GM23338 (cell line): ENCODE results near the gene PRDX3. TPM values are rescaled to one million over a fixed set of nuclear protein-coding genes. Genes with fewer than 3 reads are reported as not detected.

ENCODE experiments used
- ATAC-seq: fragments of 200-7000 bp; cut with Tn5 transposase; 3 replicates; pipeline ENCODE4 v1.9.1; 2020
- DNase-seq: peaks from one replicate; pipeline ENCODE4 v3.0.0-alpha.2; 2015; ENCODE audit warnings: low spot score
- H2AFZ ChIP-seq: fragments of 200-600 bp; sonication (generic); 2 replicates; pipeline ENCODE4 v1.8.0; 2016; ENCODE audit warnings: antibody characterized with exemption, mild to moderate bottlenecking, moderate library complexity
- H3F3A ChIP-seq: fragments of 200-600 bp; sonication (generic); replicated peaks from 2 replicates; pipeline ENCODE4 v1.8.0; 2017; ENCODE audit warnings: antibody characterized with exemption, mixed run types, low read depth
- H3K27ac ChIP-seq: fragments of 200-600 bp; sonication (generic); 2 replicates; pipeline ENCODE4 v1.6.1; 2016; ENCODE audit warnings: low read depth
- H3K27me3 ChIP-seq: fragments of 200-600 bp; sonication (generic); 2 replicates; pipeline ENCODE4 v1.8.0; 2016; ENCODE audit warnings: mild to moderate bottlenecking, mixed run types, moderate library complexity; ENCODE audit not compliant: insufficient read depth
- H3K36me3 ChIP-seq: fragments of 200-600 bp; sonication (generic); 2 replicates; pipeline ENCODE4 v1.8.0; 2016; ENCODE audit warnings: mild to moderate bottlenecking; ENCODE audit not compliant: insufficient read depth
- H3K4me1 ChIP-seq: fragments of 200-600 bp; sonication (generic); 2 replicates; pipeline ENCODE4 v1.8.0; 2016; ENCODE audit warnings: mild to moderate bottlenecking, moderate library complexity; ENCODE audit not compliant: insufficient read depth
- H3K4me2 ChIP-seq: fragments of 200-600 bp; sonication (generic); 2 replicates; pipeline ENCODE4 v1.7.1; 2017; ENCODE audit warnings: mixed run types
- H3K4me3 ChIP-seq: fragments of 200-600 bp; sonication (generic); 2 replicates; pipeline ENCODE4 v1.6.1; 2016; ENCODE audit warnings: mixed run types
- H3K79me2 ChIP-seq: fragments of 200-600 bp; sonication (generic); replicated peaks from 2 replicates; pipeline ENCODE4 v1.8.0; 2017; ENCODE audit warnings: mild to moderate bottlenecking; ENCODE audit not compliant: insufficient read depth
- H3K9me2 ChIP-seq: fragments of 200-600 bp; sonication (generic); 2 replicates; pipeline ENCODE4 v1.8.0; 2017; ENCODE audit not compliant: insufficient read depth
- H4K20me1 ChIP-seq: fragments of 200-600 bp; sonication (generic); replicated peaks from 2 replicates; pipeline ENCODE4 v1.8.0; 2017; ENCODE audit warnings: mild to moderate bottlenecking; ENCODE audit not compliant: insufficient read depth
- H3K27ac Mint-ChIP-seq: 2 replicates; pipeline ENCODE4 v1.8.0; 2020; ENCODE audit warnings: inconsistent platforms, mild to moderate bottlenecking, moderate library complexity, mixed read lengths
- H3K27me3 Mint-ChIP-seq: 3 replicates; pipeline ENCODE4 v1.8.0; 2022; ENCODE audit warnings: low read depth, mild to moderate bottlenecking, moderate library complexity, mixed read lengths, inconsistent platforms; ENCODE audit not compliant: insufficient read depth, poor library complexity
- H3K36me3 Mint-ChIP-seq: 3 replicates; pipeline ENCODE4 v1.8.0; 2021; ENCODE audit warnings: low read depth, mild to moderate bottlenecking, inconsistent platforms, moderate library complexity, mixed read lengths
- H3K4me1 Mint-ChIP-seq: 3 replicates; pipeline ENCODE4 v1.8.0; 2020; ENCODE audit warnings: mild to moderate bottlenecking, inconsistent platforms, mixed read lengths
- H3K4me3 Mint-ChIP-seq: 3 replicates; pipeline ENCODE4 v1.8.0; 2021; ENCODE audit warnings: moderate library complexity, mild to moderate bottlenecking, inconsistent platforms, mixed read lengths
- H3K9me3 Mint-ChIP-seq: 3 replicates; pipeline ENCODE4 v1.8.0; 2020; ENCODE audit warnings: moderate library complexity, mild to moderate bottlenecking, inconsistent platforms, mixed read lengths
- CREB1 ChIP-seq: fragments of 250-450 bp; sonication (Bioruptor Pico); IDR thresholded peaks from 2 replicates; pipeline ENCODE4 v1.5.0; 2020; ENCODE audit warnings: low read depth, mild to moderate bottlenecking, moderate library complexity
- ETS1 ChIP-seq: IDR thresholded peaks from 2 replicates; pipeline ENCODE4 v1.6.1; 2016; ENCODE audit warnings: antibody characterized with exemption
- EZH2 ChIP-seq: fragments of 200-600 bp; sonication (generic); IDR thresholded peaks from one replicate; pipeline ENCODE4 v1.8.0; 2017; ENCODE audit warnings: antibody characterized with exemption, mild to moderate bottlenecking, low read depth; ENCODE audit not compliant: unreplicated experiment
- EZH2phosphoT487 ChIP-seq: fragments of 200-600 bp; sonication (generic); IDR thresholded peaks from one replicate; pipeline ENCODE4 v1.8.1; 2018; ENCODE audit warnings: antibody characterized with exemption; ENCODE audit not compliant: unreplicated experiment
- JUNB ChIP-seq: IDR thresholded peaks from one replicate; pipeline ENCODE4 v1.6.1; 2016; ENCODE audit warnings: antibody characterized with exemption; ENCODE audit not compliant: unreplicated experiment
- NANOG ChIP-seq: IDR thresholded peaks from 2 replicates; pipeline ENCODE4 v1.6.1; 2016; ENCODE audit warnings: antibody characterized with exemption, borderline replicate concordance
- POLR2AphosphoS5 ChIP-seq: IDR thresholded peaks from 2 replicates; pipeline ENCODE4 v1.6.1; 2016; ENCODE audit warnings: antibody characterized with exemption, low read depth
- STAT1 ChIP-seq: IDR thresholded peaks from one replicate; pipeline ENCODE4 v1.6.1; 2016; ENCODE audit warnings: antibody characterized with exemption; ENCODE audit not compliant: unreplicated experiment
- ZNF114 ChIP-seq: fragments of 250-450 bp; sonication (Bioruptor Pico); IDR thresholded peaks from 2 replicates; pipeline ENCODE4 v1.5.0; 2020; ENCODE audit warnings: mild to moderate bottlenecking, moderate library complexity
- ZNF331 ChIP-seq: fragments of 250-450 bp; sonication (Bioruptor Pico); IDR thresholded peaks from 2 replicates; pipeline ENCODE4 v1.5.0; 2020; ENCODE audit warnings: low read depth, mild to moderate bottlenecking, moderate library complexity
- polyA plus RNA-seq: library from polyadenylated mRNA; unstranded; fragments of >200 nt; fragmentation: Nextera tagmentation; extraction: Ambion mirVana; gene quantifications from 2 replicates; pipeline ENCODE4 v1.2.1, GENCODE V29; 2016
- total RNA-seq: library from RNA; depleted of rRNA; stranded (reverse); fragments of >200 nt; shearing (Covaris generic); gene quantifications from 2 replicates; pipeline ENCODE4 v1.2.3, GENCODE V29; 2014
- TF ChIP-seq, protein P1 (sequence below), 2 experiments: fragments of 200-600 bp in 1 of 2; sonication (generic) in 1 of 2; conservative IDR thresholded peaks; 2 replicates each; pipeline versions ENCODE4 v1.5.1 to v1.6.1; 2016 to 2017; ENCODE audit warnings: antibody characterized with exemption in 2 of 2, low read depth in 2 of 2, mild to moderate bottlenecking in 2 of 2, moderate library complexity in 1 of 2
- TF ChIP-seq, protein P2 (sequence below): fragments of 250-450 bp; sonication (Bioruptor Pico); IDR thresholded peaks from 2 replicates; pipeline ENCODE4 v1.5.0; 2020; ENCODE audit warnings: mild to moderate bottlenecking, moderate library complexity
- TF ChIP-seq, protein P3 (sequence below): IDR thresholded peaks from one replicate; pipeline ENCODE4 v1.6.1; 2018; ENCODE audit warnings: antibody characterized with exemption; ENCODE audit not compliant: unreplicated experiment

Gene PRDX3
- total and polyA plus RNA-seq, 2 experiments from 2014 or later: 275 to 285 TPM

DNA sequence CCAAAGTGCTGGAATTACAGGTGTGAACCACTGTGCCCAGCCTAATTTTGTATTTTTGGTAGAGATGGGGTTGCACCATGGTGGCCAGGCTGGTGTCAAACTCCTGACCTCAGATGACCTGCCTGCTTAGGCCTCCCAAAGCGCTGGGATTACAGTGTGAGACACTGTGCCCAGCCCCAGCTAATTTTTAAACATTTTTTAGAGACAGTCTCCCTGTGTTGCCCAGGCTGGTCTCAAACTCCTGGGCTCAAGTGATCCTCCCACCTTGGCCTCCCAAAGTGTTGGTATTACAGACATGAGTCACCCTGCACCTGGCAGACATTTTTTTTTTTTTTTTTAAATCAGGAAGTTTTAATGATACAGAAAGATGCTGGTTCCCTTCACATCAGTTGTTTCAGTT, 59.2 kb downstream of the PRDX3 start:
- no peak overlapping the region for H3K4me3 Mint-ChIP-seq
- Histone ChIP-seq H3K4me2 (no peak overlapping the region), H3K9me2 (no peaks in the 10 kb centered on the region), H3K79me2 (no peaks in the 10 kb centered on the region), H3K4me1 (no peaks in the 10 kb centered on the region), H2AFZ (no peak overlapping the region), H4K20me1 (peaks cover 11% of the 10 kb centered on the region), H3F3A (no peaks in the 10 kb centered on the region), H3K4me3 (no peak overlapping the region), H3K27me3 (no peaks in the 10 kb centered on the region), H3K36me3 (peaks cover 32% of the 10 kb centered on the region), H3K27ac (no peak overlapping the region)
- DNase-seq (no peak), ATAC-seq (no peak)
- H3K9me3 Mint-ChIP-seq: no peaks in the 10 kb centered on the region
- peaks cover 65% of the 10 kb centered on the region for H3K36me3 Mint-ChIP-seq
- no peak for TF ChIP-seq EZH2phosphoT487
- no peak for TF ChIP-seq ZNF114 (CRISPR knock-in tag)
- no peak for TF ChIP-seq JUNB
- TF ChIP-seq, protein P1, sequence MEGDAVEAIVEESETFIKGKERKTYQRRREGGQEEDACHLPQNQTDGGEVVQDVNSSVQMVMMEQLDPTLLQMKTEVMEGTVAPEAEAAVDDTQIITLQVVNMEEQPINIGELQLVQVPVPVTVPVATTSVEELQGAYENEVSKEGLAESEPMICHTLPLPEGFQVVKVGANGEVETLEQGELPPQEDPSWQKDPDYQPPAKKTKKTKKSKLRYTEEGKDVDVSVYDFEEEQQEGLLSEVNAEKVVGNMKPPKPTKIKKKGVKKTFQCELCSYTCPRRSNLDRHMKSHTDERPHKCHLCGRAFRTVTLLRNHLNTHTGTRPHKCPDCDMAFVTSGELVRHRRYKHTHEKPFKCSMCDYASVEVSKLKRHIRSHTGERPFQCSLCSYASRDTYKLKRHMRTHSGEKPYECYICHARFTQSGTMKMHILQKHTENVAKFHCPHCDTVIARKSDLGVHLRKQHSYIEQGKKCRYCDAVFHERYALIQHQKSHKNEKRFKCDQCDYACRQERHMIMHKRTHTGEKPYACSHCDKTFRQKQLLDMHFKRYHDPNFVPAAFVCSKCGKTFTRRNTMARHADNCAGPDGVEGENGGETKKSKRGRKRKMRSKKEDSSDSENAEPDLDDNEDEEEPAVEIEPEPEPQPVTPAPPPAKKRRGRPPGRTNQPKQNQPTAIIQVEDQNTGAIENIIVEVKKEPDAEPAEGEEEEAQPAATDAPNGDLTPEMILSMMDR (conservative IDR thresholded peaks at IDR 0.05; ENCODE audit: low read depth in 2 of 2): no peak
- no peak for TF ChIP-seq NANOG
- TF ChIP-seq ETS1: no peak
- no peak for TF ChIP-seq CREB1
- TF ChIP-seq EZH2: no peak
- TF ChIP-seq, protein P2, sequence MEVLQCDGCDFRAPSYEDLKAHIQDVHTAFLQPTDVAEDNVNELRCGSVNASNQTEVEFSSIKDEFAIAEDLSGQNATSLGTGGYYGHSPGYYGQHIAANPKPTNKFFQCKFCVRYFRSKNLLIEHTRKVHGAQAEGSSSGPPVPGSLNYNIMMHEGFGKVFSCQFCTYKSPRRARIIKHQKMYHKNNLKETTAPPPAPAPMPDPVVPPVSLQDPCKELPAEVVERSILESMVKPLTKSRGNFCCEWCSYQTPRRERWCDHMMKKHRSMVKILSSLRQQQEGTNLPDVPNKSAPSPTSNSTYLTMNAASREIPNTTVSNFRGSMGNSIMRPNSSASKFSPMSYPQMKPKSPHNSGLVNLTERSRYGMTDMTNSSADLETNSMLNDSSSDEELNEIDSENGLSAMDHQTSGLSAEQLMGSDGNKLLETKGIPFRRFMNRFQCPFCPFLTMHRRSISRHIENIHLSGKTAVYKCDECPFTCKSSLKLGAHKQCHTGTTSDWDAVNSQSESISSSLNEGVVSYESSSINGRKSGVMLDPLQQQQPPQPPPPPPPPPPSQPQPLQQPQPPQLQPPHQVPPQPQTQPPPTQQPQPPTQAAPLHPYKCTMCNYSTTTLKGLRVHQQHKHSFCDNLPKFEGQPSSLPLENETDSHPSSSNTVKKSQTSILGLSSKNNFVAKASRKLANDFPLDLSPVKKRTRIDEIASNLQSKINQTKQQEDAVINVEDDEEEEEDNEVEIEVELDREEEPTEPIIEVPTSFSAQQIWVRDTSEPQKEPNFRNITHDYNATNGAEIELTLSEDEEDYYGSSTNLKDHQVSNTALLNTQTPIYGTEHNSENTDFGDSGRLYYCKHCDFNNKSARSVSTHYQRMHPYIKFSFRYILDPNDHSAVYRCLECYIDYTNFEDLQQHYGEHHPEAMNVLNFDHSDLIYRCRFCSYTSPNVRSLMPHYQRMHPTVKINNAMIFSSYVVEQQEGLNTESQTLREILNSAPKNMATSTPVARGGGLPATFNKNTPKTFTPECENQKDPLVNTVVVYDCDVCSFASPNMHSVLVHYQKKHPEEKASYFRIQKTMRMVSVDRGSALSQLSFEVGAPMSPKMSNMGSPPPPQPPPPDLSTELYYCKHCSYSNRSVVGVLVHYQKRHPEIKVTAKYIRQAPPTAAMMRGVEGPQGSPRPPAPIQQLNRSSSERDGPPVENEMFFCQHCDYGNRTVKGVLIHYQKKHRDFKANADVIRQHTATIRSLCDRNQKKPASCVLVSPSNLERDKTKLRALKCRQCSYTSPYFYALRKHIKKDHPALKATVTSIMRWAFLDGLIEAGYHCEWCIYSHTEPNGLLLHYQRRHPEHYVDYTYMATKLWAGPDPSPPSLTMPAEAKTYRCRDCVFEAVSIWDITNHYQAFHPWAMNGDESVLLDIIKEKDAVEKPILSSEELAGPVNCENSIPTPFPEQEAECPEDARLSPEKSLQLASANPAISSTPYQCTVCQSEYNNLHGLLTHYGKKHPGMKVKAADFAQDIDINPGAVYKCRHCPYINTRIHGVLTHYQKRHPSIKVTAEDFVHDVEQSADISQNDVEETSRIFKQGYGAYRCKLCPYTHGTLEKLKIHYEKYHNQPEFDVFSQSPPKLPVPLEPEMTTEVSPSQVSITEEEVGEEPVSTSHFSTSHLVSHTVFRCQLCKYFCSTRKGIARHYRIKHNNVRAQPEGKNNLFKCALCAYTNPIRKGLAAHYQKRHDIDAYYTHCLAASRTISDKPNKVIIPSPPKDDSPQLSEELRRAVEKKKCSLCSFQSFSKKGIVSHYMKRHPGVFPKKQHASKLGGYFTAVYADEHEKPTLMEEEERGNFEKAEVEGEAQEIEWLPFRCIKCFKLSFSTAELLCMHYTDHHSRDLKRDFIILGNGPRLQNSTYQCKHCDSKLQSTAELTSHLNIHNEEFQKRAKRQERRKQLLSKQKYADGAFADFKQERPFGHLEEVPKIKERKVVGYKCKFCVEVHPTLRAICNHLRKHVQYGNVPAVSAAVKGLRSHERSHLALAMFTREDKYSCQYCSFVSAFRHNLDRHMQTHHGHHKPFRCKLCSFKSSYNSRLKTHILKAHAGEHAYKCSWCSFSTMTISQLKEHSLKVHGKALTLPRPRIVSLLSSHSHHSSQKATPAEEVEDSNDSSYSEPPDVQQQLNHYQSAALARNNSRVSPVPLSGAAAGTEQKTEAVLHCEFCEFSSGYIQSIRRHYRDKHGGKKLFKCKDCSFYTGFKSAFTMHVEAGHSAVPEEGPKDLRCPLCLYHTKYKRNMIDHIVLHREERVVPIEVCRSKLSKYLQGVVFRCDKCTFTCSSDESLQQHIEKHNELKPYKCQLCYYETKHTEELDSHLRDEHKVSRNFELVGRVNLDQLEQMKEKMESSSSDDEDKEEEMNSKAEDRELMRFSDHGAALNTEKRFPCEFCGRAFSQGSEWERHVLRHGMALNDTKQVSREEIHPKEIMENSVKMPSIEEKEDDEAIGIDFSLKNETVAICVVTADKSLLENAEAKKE: no peak
- no peak for TF ChIP-seq STAT1
- TF ChIP-seq ZNF331 (CRISPR knock-in tag): no peak
- TF ChIP-seq, protein P3, sequence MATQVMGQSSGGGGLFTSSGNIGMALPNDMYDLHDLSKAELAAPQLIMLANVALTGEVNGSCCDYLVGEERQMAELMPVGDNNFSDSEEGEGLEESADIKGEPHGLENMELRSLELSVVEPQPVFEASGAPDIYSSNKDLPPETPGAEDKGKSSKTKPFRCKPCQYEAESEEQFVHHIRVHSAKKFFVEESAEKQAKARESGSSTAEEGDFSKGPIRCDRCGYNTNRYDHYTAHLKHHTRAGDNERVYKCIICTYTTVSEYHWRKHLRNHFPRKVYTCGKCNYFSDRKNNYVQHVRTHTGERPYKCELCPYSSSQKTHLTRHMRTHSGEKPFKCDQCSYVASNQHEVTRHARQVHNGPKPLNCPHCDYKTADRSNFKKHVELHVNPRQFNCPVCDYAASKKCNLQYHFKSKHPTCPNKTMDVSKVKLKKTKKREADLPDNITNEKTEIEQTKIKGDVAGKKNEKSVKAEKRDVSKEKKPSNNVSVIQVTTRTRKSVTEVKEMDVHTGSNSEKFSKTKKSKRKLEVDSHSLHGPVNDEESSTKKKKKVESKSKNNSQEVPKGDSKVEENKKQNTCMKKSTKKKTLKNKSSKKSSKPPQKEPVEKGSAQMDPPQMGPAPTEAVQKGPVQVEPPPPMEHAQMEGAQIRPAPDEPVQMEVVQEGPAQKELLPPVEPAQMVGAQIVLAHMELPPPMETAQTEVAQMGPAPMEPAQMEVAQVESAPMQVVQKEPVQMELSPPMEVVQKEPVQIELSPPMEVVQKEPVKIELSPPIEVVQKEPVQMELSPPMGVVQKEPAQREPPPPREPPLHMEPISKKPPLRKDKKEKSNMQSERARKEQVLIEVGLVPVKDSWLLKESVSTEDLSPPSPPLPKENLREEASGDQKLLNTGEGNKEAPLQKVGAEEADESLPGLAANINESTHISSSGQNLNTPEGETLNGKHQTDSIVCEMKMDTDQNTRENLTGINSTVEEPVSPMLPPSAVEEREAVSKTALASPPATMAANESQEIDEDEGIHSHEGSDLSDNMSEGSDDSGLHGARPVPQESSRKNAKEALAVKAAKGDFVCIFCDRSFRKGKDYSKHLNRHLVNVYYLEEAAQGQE: no peak
- no peak for TF ChIP-seq POLR2AphosphoS5
- no peak overlapping the region for H3K27ac Mint-ChIP-seq
- no peaks in the 10 kb centered on the region for H3K4me1 Mint-ChIP-seq
- H3K27me3 Mint-ChIP-seq: no peaks in the 10 kb centered on the region
